ENCODE data around the gene TRPV3. TPM values are rescaled to one million over a fixed set of nuclear protein-coding genes. Genes with fewer than 3 reads are reported as not detected.

TRPV3 gene
- total RNA-seq, 1 experiment from 2014 or later = 0.31 TPM

DNA sequence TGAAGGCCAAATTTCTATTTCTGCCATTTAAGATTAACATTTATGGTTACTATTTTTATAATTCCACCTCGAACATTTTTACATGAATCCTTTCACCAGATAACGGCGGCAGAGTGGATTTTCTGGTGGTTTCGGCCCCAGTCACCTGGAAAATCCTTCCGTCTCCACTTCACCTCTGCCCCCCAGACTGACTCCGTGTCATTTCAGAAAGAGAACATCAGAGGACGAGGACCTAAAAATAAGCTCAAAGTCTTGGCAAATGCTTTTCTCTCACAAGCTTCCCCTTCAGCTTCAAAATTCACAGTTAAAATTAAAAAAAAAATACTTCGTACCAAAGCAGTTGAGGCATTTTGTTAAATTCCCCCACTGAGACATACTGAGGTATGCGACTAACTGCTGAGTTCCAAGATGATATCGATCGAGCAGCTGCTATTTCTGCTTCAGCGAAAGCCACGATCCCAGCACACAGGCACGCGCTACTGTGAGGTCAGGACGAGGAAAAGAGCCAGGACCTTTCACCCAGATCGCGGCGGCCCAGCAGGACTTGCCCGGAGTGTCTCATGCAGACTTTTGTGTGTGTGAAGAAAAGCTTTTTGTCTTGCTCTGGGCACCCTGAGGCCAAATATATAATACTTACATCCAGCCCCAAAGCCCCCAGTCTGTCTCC, 45.0 kb downstream of the TRPV3 start:
- POLR2A ChIA-PET = no interaction called here
- no TSS peak for BruUV-seq (replicated peaks)

DNA sequence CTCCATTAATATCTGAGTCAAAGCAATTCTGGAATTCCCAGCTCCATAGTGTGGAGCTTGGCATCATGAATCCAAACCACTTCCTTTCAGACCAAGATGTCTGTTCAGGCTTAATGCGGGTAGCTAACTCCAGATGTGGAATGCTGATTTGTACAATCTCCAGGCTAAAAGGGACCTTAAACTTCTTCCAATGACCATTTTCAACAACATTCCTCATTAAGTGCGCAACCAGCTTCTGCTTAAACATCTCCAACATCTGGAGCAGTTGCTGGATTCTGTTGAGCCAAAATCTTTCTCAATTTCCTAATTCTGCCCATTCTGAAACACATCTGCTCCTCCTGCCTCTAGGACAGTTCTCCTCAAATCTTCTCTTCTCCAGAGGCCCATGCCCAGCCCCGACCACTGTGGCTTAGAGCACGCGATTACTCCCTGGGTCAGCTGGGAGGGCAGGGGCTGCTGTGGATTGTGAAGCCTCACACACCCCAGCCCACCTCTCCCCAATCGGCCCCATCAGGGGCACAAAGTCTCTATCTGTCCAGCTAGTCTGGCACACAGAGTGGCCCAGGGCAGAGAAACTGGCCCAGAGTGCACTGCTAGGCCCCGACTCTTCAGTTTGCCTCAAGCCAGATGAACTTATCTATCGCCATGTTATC, 45.6 kb downstream of the TRPV3 start:
- no peak for ATAC-seq
- POLR2A ChIA-PET = no interaction called here
- no TSS peak for BruUV-seq (replicated peaks)

More for the DNA sequence above, 45.0 kb downstream of the TRPV3 start:
- H3K4me1 ChIP-seq (ENCODE audit: control insufficient read depth, insufficient read depth, low read length) = no peaks in the 10 kb centered on the region
- H3K9me3 ChIP-seq (ENCODE audit: control insufficient read depth, insufficient read depth, low read depth, low read length) = no peaks in the 10 kb centered on the region
- no peaks in the 10 kb centered on the region for H3K27me3 ChIP-seq (ENCODE audit: control insufficient read depth, insufficient read depth, low read length)
- in situ Hi-C loops (cut with HindIII; ENCODE audit: low pct_unique_long_range_greater_than_20kb, low sequenced_read_pairs) (no loop called here), intact Hi-C loops (cut with micrococcal nuclease; ENCODE audit: unreplicated experiment) (no loop called here)
- H3K36me3 ChIP-seq (ENCODE audit: control insufficient read depth, insufficient read depth, low read length) = no peaks in the 10 kb centered on the region
- no peak overlapping the region for H3K4me3 ChIP-seq (ENCODE audit: low read depth in 2 of 2, low read length in 2 of 2)
- H3K27ac ChIP-seq (ENCODE audit: low read length) = no peak overlapping the region
- TF ChIP-seq SIN3A (IDR thresholded peaks at IDR 0.05; ENCODE audit: borderline replicate concordance, insufficient read depth, low read depth, low read length) (no peak), POLR2AphosphoS5 (IDR thresholded peaks at IDR 0.05; ENCODE audit: low read depth, low read length) (no peak), TCF7L2 (IDR thresholded peaks at IDR 0.05; ENCODE audit: low read depth, low read length) (no peak)
- TF ChIP-seq, protein P1, sequence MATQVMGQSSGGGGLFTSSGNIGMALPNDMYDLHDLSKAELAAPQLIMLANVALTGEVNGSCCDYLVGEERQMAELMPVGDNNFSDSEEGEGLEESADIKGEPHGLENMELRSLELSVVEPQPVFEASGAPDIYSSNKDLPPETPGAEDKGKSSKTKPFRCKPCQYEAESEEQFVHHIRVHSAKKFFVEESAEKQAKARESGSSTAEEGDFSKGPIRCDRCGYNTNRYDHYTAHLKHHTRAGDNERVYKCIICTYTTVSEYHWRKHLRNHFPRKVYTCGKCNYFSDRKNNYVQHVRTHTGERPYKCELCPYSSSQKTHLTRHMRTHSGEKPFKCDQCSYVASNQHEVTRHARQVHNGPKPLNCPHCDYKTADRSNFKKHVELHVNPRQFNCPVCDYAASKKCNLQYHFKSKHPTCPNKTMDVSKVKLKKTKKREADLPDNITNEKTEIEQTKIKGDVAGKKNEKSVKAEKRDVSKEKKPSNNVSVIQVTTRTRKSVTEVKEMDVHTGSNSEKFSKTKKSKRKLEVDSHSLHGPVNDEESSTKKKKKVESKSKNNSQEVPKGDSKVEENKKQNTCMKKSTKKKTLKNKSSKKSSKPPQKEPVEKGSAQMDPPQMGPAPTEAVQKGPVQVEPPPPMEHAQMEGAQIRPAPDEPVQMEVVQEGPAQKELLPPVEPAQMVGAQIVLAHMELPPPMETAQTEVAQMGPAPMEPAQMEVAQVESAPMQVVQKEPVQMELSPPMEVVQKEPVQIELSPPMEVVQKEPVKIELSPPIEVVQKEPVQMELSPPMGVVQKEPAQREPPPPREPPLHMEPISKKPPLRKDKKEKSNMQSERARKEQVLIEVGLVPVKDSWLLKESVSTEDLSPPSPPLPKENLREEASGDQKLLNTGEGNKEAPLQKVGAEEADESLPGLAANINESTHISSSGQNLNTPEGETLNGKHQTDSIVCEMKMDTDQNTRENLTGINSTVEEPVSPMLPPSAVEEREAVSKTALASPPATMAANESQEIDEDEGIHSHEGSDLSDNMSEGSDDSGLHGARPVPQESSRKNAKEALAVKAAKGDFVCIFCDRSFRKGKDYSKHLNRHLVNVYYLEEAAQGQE (IDR thresholded peaks at IDR 0.05; ENCODE audit: insufficient read depth in 1 of 2, low read depth in 2 of 2, low read length in 1 of 2) = no peak
- TF ChIP-seq, protein P2, sequence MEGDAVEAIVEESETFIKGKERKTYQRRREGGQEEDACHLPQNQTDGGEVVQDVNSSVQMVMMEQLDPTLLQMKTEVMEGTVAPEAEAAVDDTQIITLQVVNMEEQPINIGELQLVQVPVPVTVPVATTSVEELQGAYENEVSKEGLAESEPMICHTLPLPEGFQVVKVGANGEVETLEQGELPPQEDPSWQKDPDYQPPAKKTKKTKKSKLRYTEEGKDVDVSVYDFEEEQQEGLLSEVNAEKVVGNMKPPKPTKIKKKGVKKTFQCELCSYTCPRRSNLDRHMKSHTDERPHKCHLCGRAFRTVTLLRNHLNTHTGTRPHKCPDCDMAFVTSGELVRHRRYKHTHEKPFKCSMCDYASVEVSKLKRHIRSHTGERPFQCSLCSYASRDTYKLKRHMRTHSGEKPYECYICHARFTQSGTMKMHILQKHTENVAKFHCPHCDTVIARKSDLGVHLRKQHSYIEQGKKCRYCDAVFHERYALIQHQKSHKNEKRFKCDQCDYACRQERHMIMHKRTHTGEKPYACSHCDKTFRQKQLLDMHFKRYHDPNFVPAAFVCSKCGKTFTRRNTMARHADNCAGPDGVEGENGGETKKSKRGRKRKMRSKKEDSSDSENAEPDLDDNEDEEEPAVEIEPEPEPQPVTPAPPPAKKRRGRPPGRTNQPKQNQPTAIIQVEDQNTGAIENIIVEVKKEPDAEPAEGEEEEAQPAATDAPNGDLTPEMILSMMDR (IDR thresholded peaks at IDR 0.05) = no peak
- CTCF ChIA-PET = no interaction called here
- no peak for DNase-seq (ENCODE audit: low read depth, low spot score)
- 0 out of 2 replicates have a peak, but pooled peaks have one; percentile 51 for ATAC-seq

More for the DNA sequence above, 45.6 kb downstream of the TRPV3 start:
- DNase-seq (ENCODE audit: low read depth, low spot score) = no peak
- Histone ChIP-seq H3K27ac (ENCODE audit: low read length) (no peak overlapping the region), H3K4me1 (ENCODE audit: control insufficient read depth, insufficient read depth, low read length) (no peaks in the 10 kb centered on the region), H3K36me3 (ENCODE audit: control insufficient read depth, insufficient read depth, low read length) (no peaks in the 10 kb centered on the region), H3K27me3 (ENCODE audit: control insufficient read depth, insufficient read depth, low read length) (no peaks in the 10 kb centered on the region), H3K4me3 (ENCODE audit: low read depth in 2 of 2, low read length in 2 of 2) (no peak overlapping the region), H3K9me3 (ENCODE audit: control insufficient read depth, insufficient read depth, low read depth, low read length) (no peaks in the 10 kb centered on the region)
- intact Hi-C loops (cut with micrococcal nuclease; ENCODE audit: unreplicated experiment) (no loop called here), in situ Hi-C loops (cut with HindIII; ENCODE audit: low pct_unique_long_range_greater_than_20kb, low sequenced_read_pairs) (no loop called here)
- no peak for TF ChIP-seq TCF7L2 (IDR thresholded peaks at IDR 0.05; ENCODE audit: low read depth, low read length)
- TF ChIP-seq SIN3A (IDR thresholded peaks at IDR 0.05; ENCODE audit: borderline replicate concordance, insufficient read depth, low read depth, low read length) = no peak
- TF ChIP-seq, protein P2 (IDR thresholded peaks at IDR 0.05) = no peak
- no peak for TF ChIP-seq POLR2AphosphoS5 (IDR thresholded peaks at IDR 0.05; ENCODE audit: low read depth, low read length)
- TF ChIP-seq, protein P1 (IDR thresholded peaks at IDR 0.05; ENCODE audit: insufficient read depth in 1 of 2, low read depth in 2 of 2, low read length in 1 of 2) = no peak
- CTCF ChIA-PET = no interaction called here

All from Panc1 (cell line).